Measurements from ENCODE around the gene WDR35.

DNA sequence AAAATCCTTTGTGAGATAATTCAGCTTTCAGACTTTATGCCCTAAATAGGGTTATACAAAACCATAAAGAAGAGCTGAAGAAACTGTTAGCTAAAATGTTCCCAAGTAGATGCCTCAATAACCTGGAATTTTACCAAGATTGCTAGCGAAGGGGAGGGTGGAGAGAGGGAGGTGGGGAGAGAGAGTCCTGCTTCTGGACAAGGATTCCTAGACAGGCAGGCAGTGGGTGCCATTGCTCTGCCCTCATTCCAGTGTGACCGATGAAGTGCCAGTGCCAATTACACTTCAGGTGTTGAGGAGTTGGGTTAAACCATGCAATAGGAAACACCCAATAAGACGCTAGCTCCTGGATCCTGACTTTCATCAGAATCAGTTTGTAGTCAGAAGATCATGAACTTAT lies 43.4 kb upstream of the WDR35 start:
- TF ChIP-seq, protein P1, sequence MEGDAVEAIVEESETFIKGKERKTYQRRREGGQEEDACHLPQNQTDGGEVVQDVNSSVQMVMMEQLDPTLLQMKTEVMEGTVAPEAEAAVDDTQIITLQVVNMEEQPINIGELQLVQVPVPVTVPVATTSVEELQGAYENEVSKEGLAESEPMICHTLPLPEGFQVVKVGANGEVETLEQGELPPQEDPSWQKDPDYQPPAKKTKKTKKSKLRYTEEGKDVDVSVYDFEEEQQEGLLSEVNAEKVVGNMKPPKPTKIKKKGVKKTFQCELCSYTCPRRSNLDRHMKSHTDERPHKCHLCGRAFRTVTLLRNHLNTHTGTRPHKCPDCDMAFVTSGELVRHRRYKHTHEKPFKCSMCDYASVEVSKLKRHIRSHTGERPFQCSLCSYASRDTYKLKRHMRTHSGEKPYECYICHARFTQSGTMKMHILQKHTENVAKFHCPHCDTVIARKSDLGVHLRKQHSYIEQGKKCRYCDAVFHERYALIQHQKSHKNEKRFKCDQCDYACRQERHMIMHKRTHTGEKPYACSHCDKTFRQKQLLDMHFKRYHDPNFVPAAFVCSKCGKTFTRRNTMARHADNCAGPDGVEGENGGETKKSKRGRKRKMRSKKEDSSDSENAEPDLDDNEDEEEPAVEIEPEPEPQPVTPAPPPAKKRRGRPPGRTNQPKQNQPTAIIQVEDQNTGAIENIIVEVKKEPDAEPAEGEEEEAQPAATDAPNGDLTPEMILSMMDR (IDR thresholded peaks at IDR 0.05), result no peak
- TF ChIP-seq POLR2A (IDR thresholded peaks at IDR 0.05) (no peak), POLR2AphosphoS5 (IDR thresholded peaks at IDR 0.05) (no peak)

Measured in breast epithelium (tissue), 3 donors.